K562 (cell line): ENCODE measurements around the gene TMEM50B. TPM values are rescaled to one million over a fixed set of nuclear protein-coding genes. Genes with fewer than 3 reads are reported as not detected.

Experiments
- ELF4 ChIP-seq: fragments of 450-650 bp; formaldehyde crosslinking; IDR thresholded peaks from 2 replicates; pipeline ENCODE4 v1.4.0; 2022; ENCODE audit warnings: missing genetic modification characterization
- KDM1A ChIP-seq, 2 experiments: fragments of 450-650 bp; IDR thresholded peaks; 2 replicates each; pipeline ENCODE4 v1.6.1; 2016; ENCODE audit warnings: mild to moderate bottlenecking in 2 of 2
- MAFK ChIP-seq: IDR thresholded peaks from 2 replicates; pipeline ENCODE4 v1.6.1; 2011; ENCODE audit warnings: low read length, improper control_type of control experiment
- MAZ ChIP-seq, 2 experiments: fragments of 450-650 bp in 1 of 2; sonication (generic) in 1 of 2; formaldehyde crosslinking; IDR thresholded peaks in 1 of 2; conservative IDR thresholded peaks in 1 of 2; 2 replicates each; pipeline versions ENCODE4 v1.4.0 to v1.5.0; 2020; ENCODE audit warnings: mild to moderate bottlenecking in 1 of 2, missing genetic modification reagents in 1 of 2
- MTA3 ChIP-seq: fragments of 450-650 bp; formaldehyde crosslinking; IDR thresholded peaks from 2 replicates; pipeline ENCODE4 v1.6.1; 2017; ENCODE audit warnings: mild to moderate bottlenecking, borderline replicate concordance
- NR2C1 ChIP-seq, 2 experiments: fragments of 450-650 bp; IDR thresholded peaks; 2 replicates each; pipeline ENCODE4 v1.6.1; 2017; ENCODE audit warnings: mild to moderate bottlenecking in 2 of 2, antibody characterized with exemption in 1 of 2, inconsistent platforms in 1 of 2, missing compliant biosample characterization in 1 of 2, missing genetic modification characterization in 1 of 2
- PRMT5 ChIP-seq: sonication (generic); formaldehyde crosslinking; IDR thresholded peaks from 2 replicates; pipeline ENCODE4 v1.5.0; 2020; ENCODE audit warnings: missing genetic modification reagents
- RBBP5 ChIP-seq: fragments of 200-600 bp; sonication (generic); IDR thresholded peaks from 2 replicates; pipeline ENCODE4 v1.6.1; 2012; ENCODE audit warnings: borderline replicate concordance, mild to moderate bottlenecking, low read length, control low read depth, inconsistent platforms; ENCODE audit not compliant: insufficient read depth, poor library complexity, severe bottlenecking
- SP1 ChIP-seq: sonication (generic); formaldehyde crosslinking; IDR thresholded peaks from 2 replicates; pipeline ENCODE4 v1.8.1; 2022; ENCODE audit warnings: mild to moderate bottlenecking, missing genetic modification reagents
- YBX1 ChIP-seq: fragments of 450-650 bp; IDR thresholded peaks from 2 replicates; pipeline ENCODE4 v1.7.1; 2016; ENCODE audit warnings: mild to moderate bottlenecking
- ZBTB8A ChIP-seq: fragments of 450-650 bp; IDR thresholded peaks from 2 replicates; pipeline ENCODE4 v1.6.1; 2018; ENCODE audit warnings: mild to moderate bottlenecking, moderate library complexity; ENCODE audit not compliant: partially characterized antibody
- ZNF140 ChIP-seq: fragments of 250-450 bp; sonication (Bioruptor Pico); IDR thresholded peaks from 2 replicates; pipeline ENCODE4 v1.8.0; 2021; ENCODE audit warnings: moderate library complexity, mild to moderate bottlenecking, inconsistent platforms
- ZNF551 ChIP-seq: fragments of 250-450 bp; sonication (Bioruptor Pico); IDR thresholded peaks from 2 replicates; pipeline ENCODE4 v1.5.0; 2021; ENCODE audit warnings: mild to moderate bottlenecking, moderate library complexity
- ZNF707 ChIP-seq: fragments of 250-450 bp; sonication (Bioruptor Pico); conservative IDR thresholded peaks from 2 replicates; pipeline ENCODE4 v1.8.0; 2022; ENCODE audit warnings: inconsistent platforms, mild to moderate bottlenecking, moderate library complexity
- polyA plus RNA-seq, 8 experiments: library from polyadenylated mRNA; depleted of rRNA in 4 of 8; stranded (reverse) in 5 of 8; unstranded in 3 of 8; fragments of >200 nt; fragmentation: Nextera tagmentation in 2 of 8; fragmentation: Illumina TruSeq in 1 of 8; extraction: Ambion mirVana in 2 of 8; extraction: Trizol in 1 of 8; gene quantifications; 2 replicates each; pipeline versions ENCODE4 v1.2.1 to v1.2.3, GENCODE V29; 2011 to 2014; ENCODE audit warnings: inconsistent platforms in 1 of 8, missing spikeins in 1 of 8
- total RNA-seq, 7 experiments: library from RNA; depleted of rRNA in 6 of 7; stranded (reverse); fragments of >200 nt in 6 of 7; fragmentation: Illumina TruSeq in 2 of 7; extraction: Trizol in 2 of 7; gene quantifications; 2 replicates each; pipeline versions ENCODE4 v1.2.1 to v1.2.3, GENCODE V29; 2011 to 2021; ENCODE audit warnings: low replicate concordance in 1 of 7
- TF ChIP-seq, protein P1 (sequence below): fragments of 450-650 bp; IDR thresholded peaks from 2 replicates; pipeline ENCODE4 v1.6.1; 2016; ENCODE audit warnings: antibody characterized with exemption
- TF ChIP-seq, protein P2 (sequence below): fragments of 450-650 bp; IDR thresholded peaks from 2 replicates; pipeline ENCODE4 v1.6.1; 2017; ENCODE audit warnings: mild to moderate bottlenecking, moderate library complexity
- TF ChIP-seq, protein P3 (sequence below), 2 experiments: fragments of 450-650 bp in 1 of 2; IDR thresholded peaks; 2 replicates each; pipeline ENCODE4 v1.6.1; 2011 to 2017; ENCODE audit warnings: low read depth in 2 of 2, antibody characterized with exemption in 1 of 2, borderline replicate concordance in 1 of 2, low read length in 1 of 2, mild to moderate bottlenecking in 1 of 2, mixed read lengths in 1 of 2; ENCODE audit not compliant: control insufficient read depth in 1 of 2
- TF ChIP-seq, protein P4 (sequence below): fragments of 450-650 bp; IDR thresholded peaks from 2 replicates; pipeline ENCODE4 v1.7.1; 2018; ENCODE audit warnings: mild to moderate bottlenecking, low read depth; ENCODE audit not compliant: partially characterized antibody

TMEM50B gene
- total and polyA plus RNA-seq, 9 of the 15 experiments (the other 6 are each of a cell fraction or from before 2014, with no cell fraction given) = 20.5 to 64.6 (median 28.9) TPM

GRCh38 chr21:33479679-33480480 is at the start of gene TMEM50B (continued):
- TF ChIP-seq, protein P1, sequence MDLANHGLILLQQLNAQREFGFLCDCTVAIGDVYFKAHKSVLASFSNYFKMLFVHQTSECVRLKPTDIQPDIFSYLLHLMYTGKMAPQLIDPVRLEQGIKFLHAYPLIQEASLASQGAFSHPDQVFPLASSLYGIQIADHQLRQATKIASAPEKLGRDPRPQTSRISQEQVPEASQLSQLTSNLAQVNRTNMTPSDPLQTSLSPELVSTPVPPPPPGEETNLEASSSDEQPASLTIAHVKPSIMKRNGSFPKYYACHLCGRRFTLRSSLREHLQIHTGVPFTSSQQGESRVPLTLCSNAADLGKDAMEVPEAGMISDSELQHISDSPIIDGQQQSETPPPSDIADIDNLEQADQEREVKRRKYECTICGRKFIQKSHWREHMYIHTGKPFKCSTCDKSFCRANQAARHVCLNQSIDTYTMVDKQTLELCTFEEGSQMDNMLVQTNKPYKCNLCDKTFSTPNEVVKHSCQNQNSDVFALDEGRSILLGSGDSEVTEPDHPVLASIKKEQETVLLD = peak; percentile 71
- TF ChIP-seq ZNF140 (CRISPR knock-in tag) (no peak), MTA3 (peak; percentile 85), YBX1 (no peak), NR2C1 (IDR thresholded peaks at IDR 0.05) (no peak), NR2C1 (tag; IDR thresholded peaks at IDR 0.05) (no peak), SP1 (peak; percentile 33), ZNF707 (CRISPR knock-in tag) (no peak), ZNF551 (no peak), MAFK (no peak), PRMT5 (CRISPR knock-in tag) (no peak), KDM1A (IDR thresholded peaks at IDR 0.05) (no peak), ZBTB8A (no peak), ELF4 (CRISPR knock-in tag) (no peak), MAZ (CRISPR knock-in tag; conservative IDR thresholded peaks at IDR 0.05 in 1 of 2, IDR thresholded peaks at IDR 0.05 in 1 of 2) (peak; percentile 88), RBBP5 (peak; percentile 77)
- TF ChIP-seq, protein P2, sequence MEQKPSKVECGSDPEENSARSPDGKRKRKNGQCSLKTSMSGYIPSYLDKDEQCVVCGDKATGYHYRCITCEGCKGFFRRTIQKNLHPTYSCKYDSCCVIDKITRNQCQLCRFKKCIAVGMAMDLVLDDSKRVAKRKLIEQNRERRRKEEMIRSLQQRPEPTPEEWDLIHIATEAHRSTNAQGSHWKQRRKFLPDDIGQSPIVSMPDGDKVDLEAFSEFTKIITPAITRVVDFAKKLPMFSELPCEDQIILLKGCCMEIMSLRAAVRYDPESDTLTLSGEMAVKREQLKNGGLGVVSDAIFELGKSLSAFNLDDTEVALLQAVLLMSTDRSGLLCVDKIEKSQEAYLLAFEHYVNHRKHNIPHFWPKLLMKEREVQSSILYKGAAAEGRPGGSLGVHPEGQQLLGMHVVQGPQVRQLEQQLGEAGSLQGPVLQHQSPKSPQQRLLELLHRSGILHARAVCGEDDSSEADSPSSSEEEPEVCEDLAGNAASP = no peak
- TF ChIP-seq, protein P3, sequence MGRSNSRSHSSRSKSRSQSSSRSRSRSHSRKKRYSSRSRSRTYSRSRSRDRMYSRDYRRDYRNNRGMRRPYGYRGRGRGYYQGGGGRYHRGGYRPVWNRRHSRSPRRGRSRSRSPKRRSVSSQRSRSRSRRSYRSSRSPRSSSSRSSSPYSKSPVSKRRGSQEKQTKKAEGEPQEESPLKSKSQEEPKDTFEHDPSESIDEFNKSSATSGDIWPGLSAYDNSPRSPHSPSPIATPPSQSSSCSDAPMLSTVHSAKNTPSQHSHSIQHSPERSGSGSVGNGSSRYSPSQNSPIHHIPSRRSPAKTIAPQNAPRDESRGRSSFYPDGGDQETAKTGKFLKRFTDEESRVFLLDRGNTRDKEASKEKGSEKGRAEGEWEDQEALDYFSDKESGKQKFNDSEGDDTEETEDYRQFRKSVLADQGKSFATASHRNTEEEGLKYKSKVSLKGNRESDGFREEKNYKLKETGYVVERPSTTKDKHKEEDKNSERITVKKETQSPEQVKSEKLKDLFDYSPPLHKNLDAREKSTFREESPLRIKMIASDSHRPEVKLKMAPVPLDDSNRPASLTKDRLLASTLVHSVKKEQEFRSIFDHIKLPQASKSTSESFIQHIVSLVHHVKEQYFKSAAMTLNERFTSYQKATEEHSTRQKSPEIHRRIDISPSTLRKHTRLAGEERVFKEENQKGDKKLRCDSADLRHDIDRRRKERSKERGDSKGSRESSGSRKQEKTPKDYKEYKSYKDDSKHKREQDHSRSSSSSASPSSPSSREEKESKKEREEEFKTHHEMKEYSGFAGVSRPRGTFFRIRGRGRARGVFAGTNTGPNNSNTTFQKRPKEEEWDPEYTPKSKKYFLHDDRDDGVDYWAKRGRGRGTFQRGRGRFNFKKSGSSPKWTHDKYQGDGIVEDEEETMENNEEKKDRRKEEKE (IDR thresholded peaks at IDR 0.05; ENCODE audit: borderline replicate concordance in 1 of 2, control insufficient read depth in 1 of 2, low read depth in 2 of 2, low read length in 1 of 2) = 0 out of 4 replicates have a peak, but pooled peaks of 1 of the 2 experiments have one; percentile 64
- TF ChIP-seq, protein P4, sequence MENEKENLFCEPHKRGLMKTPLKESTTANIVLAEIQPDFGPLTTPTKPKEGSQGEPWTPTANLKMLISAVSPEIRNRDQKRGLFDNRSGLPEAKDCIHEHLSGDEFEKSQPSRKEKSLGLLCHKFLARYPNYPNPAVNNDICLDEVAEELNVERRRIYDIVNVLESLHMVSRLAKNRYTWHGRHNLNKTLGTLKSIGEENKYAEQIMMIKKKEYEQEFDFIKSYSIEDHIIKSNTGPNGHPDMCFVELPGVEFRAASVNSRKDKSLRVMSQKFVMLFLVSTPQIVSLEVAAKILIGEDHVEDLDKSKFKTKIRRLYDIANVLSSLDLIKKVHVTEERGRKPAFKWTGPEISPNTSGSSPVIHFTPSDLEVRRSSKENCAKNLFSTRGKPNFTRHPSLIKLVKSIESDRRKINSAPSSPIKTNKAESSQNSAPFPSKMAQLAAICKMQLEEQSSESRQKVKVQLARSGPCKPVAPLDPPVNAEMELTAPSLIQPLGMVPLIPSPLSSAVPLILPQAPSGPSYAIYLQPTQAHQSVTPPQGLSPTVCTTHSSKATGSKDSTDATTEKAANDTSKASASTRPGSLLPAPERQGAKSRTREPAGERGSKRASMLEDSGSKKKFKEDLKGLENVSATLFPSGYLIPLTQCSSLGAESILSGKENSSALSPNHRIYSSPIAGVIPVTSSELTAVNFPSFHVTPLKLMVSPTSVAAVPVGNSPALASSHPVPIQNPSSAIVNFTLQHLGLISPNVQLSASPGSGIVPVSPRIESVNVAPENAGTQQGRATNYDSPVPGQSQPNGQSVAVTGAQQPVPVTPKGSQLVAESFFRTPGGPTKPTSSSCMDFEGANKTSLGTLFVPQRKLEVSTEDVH = no peak
